ENCODE data around the gene PDGFA.

- TF ChIP-seq CTCF (IDR thresholded peaks at IDR 0.05 in 4 of 5, conservative IDR thresholded peaks at IDR 0.05 in 1 of 5) (no peak), POLR2A (IDR thresholded peaks at IDR 0.05) (no peak)
Measured at GRCh38 chr7:468681-469562, 50.7 kb downstream of the PDGFA start.
